ENCODE results near the gene FAM9C.
A peak's percentile ranks its signal among the peaks of the same experiment; 100 is the strongest.
"Not testable (repeated sequence)": the region's sequence is repeated elsewhere in the genome, so short reads cannot be mapped to it uniquely, and the experiment has no call there.

FAM9C gene

GRCh38 chrX:13076176-13076961, 31.9 kb upstream of the FAM9C start:
- no peak for DNase-seq

- DNase-seq, result no peak
Measured at GRCh38 chrX:13074297-13075262, 30.2 kb upstream of the FAM9C start.

DNA sequence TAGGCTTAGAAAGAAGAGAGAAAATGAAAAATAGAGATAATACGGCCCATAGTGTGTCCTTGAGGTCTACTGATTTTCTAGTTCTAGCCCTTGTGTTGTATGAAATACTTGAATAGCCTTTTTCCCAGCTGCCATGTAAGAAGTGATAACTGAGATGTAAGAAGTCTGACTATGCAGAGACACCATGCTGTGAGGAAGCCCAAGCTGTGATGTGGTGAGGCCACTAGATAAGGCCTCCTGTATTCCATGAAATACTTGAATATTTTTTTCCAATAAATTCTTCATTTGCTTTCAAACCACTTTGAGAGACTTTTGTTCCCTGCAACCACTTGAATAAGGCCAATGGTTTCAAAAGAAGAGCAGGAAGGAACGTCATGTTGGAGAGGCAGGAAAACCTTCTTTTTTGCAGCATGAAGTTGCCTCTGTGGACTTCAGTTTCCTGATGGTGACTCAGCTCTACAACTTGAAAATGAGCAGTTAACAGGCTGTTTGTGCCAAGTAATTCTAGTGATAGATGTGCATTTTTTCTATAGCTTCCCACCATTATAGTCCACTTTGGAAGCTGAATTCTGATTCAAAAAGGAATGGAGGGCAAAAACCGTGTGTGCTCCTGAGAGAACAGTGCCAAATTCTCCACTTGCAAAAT, 25.5 kb upstream of the FAM9C start:
- no peak for DNase-seq

- no peak for DNase-seq
Measured at GRCh38 chrX:13068651-13069050, 24.2 kb upstream of the FAM9C start.

- no peak for DNase-seq
Measured at GRCh38 chrX:13067773-13068172, 23.4 kb upstream of the FAM9C start.

- no peak for DNase-seq
Measured at GRCh38 chrX:13066391-13066790, 22.0 kb upstream of the FAM9C start.

- DNase-seq, result no peak
Measured at GRCh38 chrX:13064599-13065143, 20.3 kb upstream of the FAM9C start.

- not testable (repeated sequence) for DNase-seq
Measured at GRCh38 chrX:13063124-13063523, 18.7 kb upstream of the FAM9C start.

DNA sequence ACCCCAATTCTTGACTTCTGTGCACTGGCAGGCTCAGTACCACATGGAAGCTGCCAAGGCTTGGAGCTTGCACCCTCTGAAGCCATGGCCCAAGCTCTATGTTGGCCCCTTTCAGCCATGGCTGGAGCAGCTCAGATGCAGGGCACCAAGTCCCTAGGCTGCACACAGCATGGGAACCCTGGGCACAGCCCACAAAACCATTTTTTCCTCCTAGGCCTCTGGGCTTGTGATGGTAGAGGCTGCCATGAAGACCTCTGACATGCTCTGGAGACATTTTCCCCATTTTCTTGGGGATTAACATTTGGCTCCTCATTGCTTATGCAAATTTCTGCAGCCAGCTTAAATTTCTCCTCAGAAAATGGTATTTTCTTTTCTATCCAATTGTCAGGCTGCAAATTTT, 17.9 kb upstream of the FAM9C start:
- not testable (repeated sequence) for DNase-seq

GRCh38 chrX:13061215-13061708, 16.8 kb upstream of the FAM9C start:
- not testable (repeated sequence) for DNase-seq

- peak; percentile 23 to 69 (median 43) for DNase-seq
Measured at GRCh38 chrX:13059637-13060499, 15.4 kb upstream of the FAM9C start.

DNA sequence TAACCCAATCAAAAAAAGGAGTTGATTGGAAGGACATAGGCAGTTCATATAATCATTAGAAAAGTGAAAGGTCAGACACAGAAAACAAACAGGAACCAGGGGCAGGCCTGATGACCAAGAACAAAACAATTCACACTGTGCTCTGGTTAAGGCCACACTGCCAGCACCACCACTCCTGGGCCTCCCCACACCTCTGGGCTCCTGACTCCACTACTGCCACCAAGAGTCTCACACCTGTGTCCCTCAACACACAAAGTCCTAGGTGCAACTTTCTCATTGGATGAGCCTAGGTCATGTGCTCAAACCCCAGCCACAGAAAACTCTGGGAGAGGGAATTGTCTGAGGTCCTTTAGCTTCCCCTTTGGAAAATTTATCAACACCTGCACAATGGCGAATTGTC, 11.1 kb upstream of the FAM9C start:
- peak in 1 of 4 experiments; percentile 5 for DNase-seq

DNA sequence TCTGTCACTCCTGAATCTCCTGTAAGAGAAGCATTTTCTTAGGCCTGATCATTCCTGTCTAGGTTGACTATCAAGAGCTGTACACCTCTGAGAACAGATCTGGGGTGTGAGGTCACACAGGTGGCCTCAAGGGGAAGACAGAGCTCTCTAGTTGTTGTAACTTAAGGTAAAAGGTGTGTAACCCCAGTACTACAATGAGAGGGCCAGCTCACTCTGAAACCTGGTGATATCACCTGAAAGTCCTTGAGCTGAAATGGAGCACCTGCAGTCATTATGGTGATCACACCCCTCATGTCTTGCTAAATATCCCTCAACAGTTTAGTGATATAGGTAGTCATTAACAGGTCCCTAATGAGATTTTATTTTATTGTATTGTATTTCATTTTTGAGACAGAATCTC, 8.8 kb upstream of the FAM9C start:
- no peak for DNase-seq

GRCh38 chrX:13051529-13052172, 7.2 kb upstream of the FAM9C start:
- DNase-seq, result peak in 3 of 4 experiments; percentile 27 to 47 (median 47)

GRCh38 chrX:13051167-13051528, 6.7 kb upstream of the FAM9C start:
- DNase-seq, result no peak

- no peak for DNase-seq
Measured at GRCh38 chrX:13050151-13050550, 5.7 kb upstream of the FAM9C start.

- peak in 1 of 4 experiments; percentile 8 for DNase-seq
Measured at GRCh38 chrX:13048280-13048679, 3.9 kb upstream of the FAM9C start.

GRCh38 chrX:13047759-13048158, 3.3 kb upstream of the FAM9C start:
- no peak for DNase-seq

- DNase-seq, result peak in 2 of 4 experiments; percentile 10 to 33
Measured at GRCh38 chrX:13046141-13046855, 1.9 kb upstream of the FAM9C start.

DNA sequence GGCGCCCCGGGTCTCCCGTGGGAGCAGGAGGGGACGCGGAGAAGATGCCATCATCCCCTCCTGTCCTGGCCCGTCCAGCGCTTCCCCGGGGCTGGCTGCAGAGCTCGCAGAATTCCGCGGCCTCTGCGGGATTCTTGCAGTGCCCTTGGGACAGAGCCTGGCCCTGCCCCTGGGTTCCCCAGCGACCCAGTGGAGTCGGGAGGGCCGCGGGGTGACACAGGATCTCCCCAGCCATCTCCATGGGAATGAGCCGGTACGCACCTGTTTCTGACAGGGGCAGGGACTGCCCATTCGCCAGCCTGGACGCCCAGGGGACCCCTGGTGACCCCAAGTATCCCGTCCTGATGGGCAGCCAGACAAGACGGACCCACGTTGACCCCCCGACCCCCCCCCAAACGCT, 482 bp downstream of the FAM9C start:
- no peak for DNase-seq
